HFFc6 (cell line): Measurements from ENCODE around the gene TBC1D22B. TPM values are rescaled to one million over a fixed set of nuclear protein-coding genes. Genes with fewer than 3 reads are reported as not detected.

Experiments
- DNase-seq: peaks from one replicate; pipeline ENCODE4 v3.0.0-alpha.2; 2018
- H3K27ac Mint-ChIP-seq: 2 replicates; pipeline ENCODE4 v1.8.0; 2020; ENCODE audit warnings: mild to moderate bottlenecking, mixed read lengths
- H3K27me3 Mint-ChIP-seq: 2 replicates; pipeline ENCODE4 v1.8.0; 2021; ENCODE audit warnings: mild to moderate bottlenecking, moderate library complexity, mixed read lengths; ENCODE audit not compliant: insufficient read depth
- H3K36me3 Mint-ChIP-seq: 2 replicates; pipeline ENCODE4 v1.8.0; 2021; ENCODE audit warnings: low read depth, mixed read lengths
- H3K4me1 Mint-ChIP-seq: 2 replicates; pipeline ENCODE4 v1.8.0; 2020; ENCODE audit warnings: low read depth, mixed read lengths
- H3K4me3 Mint-ChIP-seq: 2 replicates; pipeline ENCODE4 v1.8.0; 2020; ENCODE audit warnings: mild to moderate bottlenecking, moderate library complexity, mixed read lengths
- H3K9me3 Mint-ChIP-seq: 2 replicates; pipeline ENCODE4 v1.8.0; 2020; ENCODE audit warnings: mild to moderate bottlenecking, mixed read lengths
- total RNA-seq, 6 experiments: library from RNA; stranded (reverse); fragmentation: NEBNext Ultra II Directional; extraction: Animal tissue kit (Norgen Biotek cat#: 25700); gene quantifications; 2 replicates in 1 of 6; 3 replicates in 5 of 6; pipeline ENCODE4 v1.2.3, GENCODE V29; 2021
- TF ChIP-seq, protein P1 (sequence below): fragments of 200-600 bp; sonication (generic); IDR thresholded peaks from 2 replicates; pipeline ENCODE4 v1.5.0; 2021; ENCODE audit warnings: antibody characterized with exemption, mild to moderate bottlenecking

Gene TBC1D22B
- total RNA-seq, 6 experiments from 2014 or later, result 9.0 to 9.6 (median 9.2) TPM

GRCh38 chr6:37222992-37223391 lies 34.6 kb upstream of the TBC1D22B start:
- Mint-ChIP-seq H3K27ac (peak overlapping the region; percentile 22), H3K9me3 (no peaks in the 10 kb centered on the region)

DNA sequence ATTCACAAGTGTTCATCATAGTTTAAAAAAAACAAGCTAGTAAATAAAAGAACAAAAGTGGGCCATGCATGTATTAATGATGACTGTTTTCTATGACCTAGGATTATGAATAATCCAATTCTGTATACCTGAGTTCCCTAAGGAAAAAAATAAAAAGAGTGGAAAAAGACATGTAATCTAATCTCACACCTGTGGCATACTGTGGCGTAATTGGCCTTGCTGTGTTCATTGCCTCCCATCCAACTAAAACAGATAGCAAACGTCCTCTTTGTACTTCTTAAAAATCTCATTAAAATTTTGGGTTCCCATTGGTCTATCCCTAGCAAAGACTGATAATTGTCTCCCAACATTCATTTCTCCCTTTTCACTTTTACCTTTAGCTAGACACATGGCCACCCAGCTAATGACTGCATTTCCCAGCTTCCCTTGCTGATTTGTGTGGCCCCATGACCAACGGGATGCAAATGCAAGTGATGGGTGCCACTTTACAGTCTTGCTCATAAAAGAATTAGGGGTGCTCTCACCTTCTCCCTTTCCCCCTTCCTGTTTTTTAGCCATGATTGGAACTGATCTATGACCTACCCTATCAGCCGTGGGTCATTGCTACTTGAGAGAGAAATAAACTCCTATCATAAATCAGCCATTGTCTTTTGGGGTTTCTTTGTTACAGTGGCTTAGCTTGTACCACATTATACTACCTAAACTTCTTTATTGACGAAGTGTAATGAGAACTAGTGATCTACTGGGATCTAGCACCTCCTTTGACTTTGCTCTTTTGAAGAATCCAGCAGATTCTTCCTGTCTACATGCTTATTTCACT lies 32.0 kb upstream of the TBC1D22B start:
- Mint-ChIP-seq H3K27me3 (no peaks in the 10 kb centered on the region; the same call in 1 of the 2 replicates), H3K4me1 (peaks cover 16% of the 10 kb centered on the region), H3K36me3 (no peaks in the 10 kb centered on the region), H3K9me3 (no peaks in the 10 kb centered on the region), H3K4me3 (no peak overlapping the region), H3K27ac (no peak overlapping the region)
- no peak for DNase-seq
- TF ChIP-seq, protein P1, sequence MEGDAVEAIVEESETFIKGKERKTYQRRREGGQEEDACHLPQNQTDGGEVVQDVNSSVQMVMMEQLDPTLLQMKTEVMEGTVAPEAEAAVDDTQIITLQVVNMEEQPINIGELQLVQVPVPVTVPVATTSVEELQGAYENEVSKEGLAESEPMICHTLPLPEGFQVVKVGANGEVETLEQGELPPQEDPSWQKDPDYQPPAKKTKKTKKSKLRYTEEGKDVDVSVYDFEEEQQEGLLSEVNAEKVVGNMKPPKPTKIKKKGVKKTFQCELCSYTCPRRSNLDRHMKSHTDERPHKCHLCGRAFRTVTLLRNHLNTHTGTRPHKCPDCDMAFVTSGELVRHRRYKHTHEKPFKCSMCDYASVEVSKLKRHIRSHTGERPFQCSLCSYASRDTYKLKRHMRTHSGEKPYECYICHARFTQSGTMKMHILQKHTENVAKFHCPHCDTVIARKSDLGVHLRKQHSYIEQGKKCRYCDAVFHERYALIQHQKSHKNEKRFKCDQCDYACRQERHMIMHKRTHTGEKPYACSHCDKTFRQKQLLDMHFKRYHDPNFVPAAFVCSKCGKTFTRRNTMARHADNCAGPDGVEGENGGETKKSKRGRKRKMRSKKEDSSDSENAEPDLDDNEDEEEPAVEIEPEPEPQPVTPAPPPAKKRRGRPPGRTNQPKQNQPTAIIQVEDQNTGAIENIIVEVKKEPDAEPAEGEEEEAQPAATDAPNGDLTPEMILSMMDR, result no peak

More at GRCh38 chr6:37222992-37223391, 34.6 kb upstream of the TBC1D22B start:
- Mint-ChIP-seq H3K27me3 (no peaks in the 10 kb centered on the region), H3K36me3 (no peaks in the 10 kb centered on the region), H3K4me3 (peak overlapping the region; percentile 86), H3K4me1 (peaks cover 16% of the 10 kb centered on the region)
- DNase-seq, result no peak
- TF ChIP-seq, protein P1, result no peak

- no peak for DNase-seq
- no peaks in the 10 kb centered on the region for H3K36me3 Mint-ChIP-seq
These were observed 27.5 kb upstream of the TBC1D22B start for GRCh38 chr6:37230104-37230503.

GRCh38 chr6:37232430-37233017 lies 25.0 kb upstream of the TBC1D22B start:
- H3K27ac Mint-ChIP-seq, result no peak overlapping the region
- peaks cover 11% of the 10 kb centered on the region for H3K4me1 Mint-ChIP-seq
- DNase-seq, result no peak
- H3K9me3 Mint-ChIP-seq, result no peaks in the 10 kb centered on the region
- no peaks in the 10 kb centered on the region; the same call in 1 of the 2 replicates for H3K27me3 Mint-ChIP-seq
- TF ChIP-seq, protein P1, result no peak
- H3K36me3 Mint-ChIP-seq, result no peaks in the 10 kb centered on the region
- no peak overlapping the region for H3K4me3 Mint-ChIP-seq

More at GRCh38 chr6:37230104-37230503, 27.5 kb upstream of the TBC1D22B start:
- TF ChIP-seq, protein P1, result no peak
- Mint-ChIP-seq H3K4me1 (no peaks in the 10 kb centered on the region), H3K27ac (no peak overlapping the region), H3K27me3 (no peaks in the 10 kb centered on the region; the same call in 1 of the 2 replicates), H3K4me3 (no peak overlapping the region), H3K9me3 (no peaks in the 10 kb centered on the region)

- H3K27me3 Mint-ChIP-seq, result no peaks in the 10 kb centered on the region; the same call in 1 of the 2 replicates
- no peaks in the 10 kb centered on the region for H3K9me3 Mint-ChIP-seq
- TF ChIP-seq, protein P1, result no peak
- no peak for DNase-seq
- H3K4me1 Mint-ChIP-seq, result peaks cover 19% of the 10 kb centered on the region
- H3K27ac Mint-ChIP-seq, result no peak overlapping the region
- no peak overlapping the region for H3K4me3 Mint-ChIP-seq
- no peaks in the 10 kb centered on the region for H3K36me3 Mint-ChIP-seq
These were observed 24.0 kb upstream of the TBC1D22B start for GRCh38 chr6:37233541-37233940.
